Measurements from ENCODE around the gene FARP1. TPM values are rescaled to one million over a fixed set of nuclear protein-coding genes. Genes with fewer than 3 reads are reported as not detected.

Gene FARP1
- total and polyA plus RNA-seq, 8 donors = 11.6 to 319 (median 70.3) TPM

DNA sequence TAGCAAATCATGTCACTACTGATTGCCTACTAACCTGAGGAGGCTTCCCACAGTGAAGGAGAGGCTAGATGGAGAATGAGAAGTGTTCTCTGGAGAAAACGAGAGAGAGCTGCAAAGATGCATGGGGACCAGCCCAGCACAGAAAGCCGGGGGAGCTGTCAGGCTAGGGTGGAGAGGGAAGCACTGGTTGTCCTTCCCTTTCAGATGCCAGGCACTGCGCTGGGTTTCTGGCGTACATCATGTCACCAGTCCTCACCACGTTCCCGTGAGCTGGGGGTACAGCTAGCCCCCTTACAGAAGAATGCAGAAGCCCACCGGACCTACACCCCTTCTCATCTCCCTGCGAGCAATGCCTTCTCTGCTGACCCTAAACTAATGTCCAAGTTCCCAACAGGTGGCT is 348.0 kb downstream of the FARP1 start:
- Histone ChIP-seq H3K27me3 (no peaks in the 10 kb centered on the region), H3K27ac (peak overlapping the region in 4 of 5 donors; percentile 5 to 47 (median 20)), H3K4me1 (peaks cover 38 to 95% (median 62%) of the 10 kb centered on the region in 4 donors), H3K9me3 (no peaks in the 10 kb centered on the region), H3K36me3 (peaks cover 0 to 4% (median 1%) of the 10 kb centered on the region in 4 donors), H3K4me3 (no peak overlapping the region)
- TF ChIP-seq POLR2A (IDR thresholded peaks at IDR 0.05) (no peak), POLR2AphosphoS5 (IDR thresholded peaks at IDR 0.05) (no peak), EP300 (IDR thresholded peaks at IDR 0.05) (no peak)
- TF ChIP-seq, protein P1, sequence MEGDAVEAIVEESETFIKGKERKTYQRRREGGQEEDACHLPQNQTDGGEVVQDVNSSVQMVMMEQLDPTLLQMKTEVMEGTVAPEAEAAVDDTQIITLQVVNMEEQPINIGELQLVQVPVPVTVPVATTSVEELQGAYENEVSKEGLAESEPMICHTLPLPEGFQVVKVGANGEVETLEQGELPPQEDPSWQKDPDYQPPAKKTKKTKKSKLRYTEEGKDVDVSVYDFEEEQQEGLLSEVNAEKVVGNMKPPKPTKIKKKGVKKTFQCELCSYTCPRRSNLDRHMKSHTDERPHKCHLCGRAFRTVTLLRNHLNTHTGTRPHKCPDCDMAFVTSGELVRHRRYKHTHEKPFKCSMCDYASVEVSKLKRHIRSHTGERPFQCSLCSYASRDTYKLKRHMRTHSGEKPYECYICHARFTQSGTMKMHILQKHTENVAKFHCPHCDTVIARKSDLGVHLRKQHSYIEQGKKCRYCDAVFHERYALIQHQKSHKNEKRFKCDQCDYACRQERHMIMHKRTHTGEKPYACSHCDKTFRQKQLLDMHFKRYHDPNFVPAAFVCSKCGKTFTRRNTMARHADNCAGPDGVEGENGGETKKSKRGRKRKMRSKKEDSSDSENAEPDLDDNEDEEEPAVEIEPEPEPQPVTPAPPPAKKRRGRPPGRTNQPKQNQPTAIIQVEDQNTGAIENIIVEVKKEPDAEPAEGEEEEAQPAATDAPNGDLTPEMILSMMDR (IDR thresholded peaks at IDR 0.05) = no peak
- DNase-seq = no peak
- 76 to 87% (median 83%) methylated on average over 8 of the region's 8 CpGs for WGBS, 5 donors
- intact Hi-C loops (cut with DNase I; ENCODE audit: low total_unique reads) = no loop called here

DNA sequence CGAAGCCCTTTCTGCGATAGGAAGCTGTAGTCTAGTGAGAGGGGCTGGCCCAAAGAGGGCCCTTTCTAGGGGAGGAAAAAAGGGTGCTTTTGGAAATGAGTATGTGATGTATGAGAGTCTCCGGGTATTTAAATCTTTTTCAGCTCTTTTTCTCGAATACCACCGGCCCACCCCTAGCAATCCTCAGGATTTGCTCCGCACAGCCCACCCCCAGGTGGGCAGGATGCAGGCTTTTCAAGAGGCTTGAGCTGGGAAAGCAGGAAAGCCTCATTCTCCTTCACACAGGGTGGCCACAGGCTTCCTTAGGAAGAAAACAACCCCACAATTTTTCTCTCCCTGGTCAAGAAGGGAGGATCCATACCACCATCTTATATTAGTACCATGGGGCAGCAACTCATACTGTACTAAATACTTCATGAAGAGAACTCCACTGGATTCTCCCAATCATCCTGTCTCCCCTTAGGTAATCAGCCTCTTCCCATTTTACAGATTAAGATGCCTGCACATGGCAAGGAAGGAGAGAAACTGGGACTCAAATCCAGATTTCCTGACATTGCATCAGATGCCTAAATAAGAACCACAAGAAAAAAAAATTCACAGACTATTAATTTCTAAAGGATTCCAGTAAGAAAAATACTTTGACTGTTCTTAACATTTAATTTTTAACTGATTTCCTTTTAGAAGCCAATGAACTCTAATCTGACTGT is 349.6 kb downstream of the FARP1 start:
- Histone ChIP-seq H3K27ac (peak overlapping the region in 3 of 5 donors; percentile 18 to 81 (median 49)), H3K36me3 (peaks cover 0 to 4% (median 1%) of the 10 kb centered on the region in 4 donors), H3K27me3 (no peaks in the 10 kb centered on the region), H3K9me3 (no peaks in the 10 kb centered on the region), H3K4me1 (peaks cover 41 to 96% (median 65%) of the 10 kb centered on the region in 4 donors), H3K4me3 (no peak overlapping the region)
- DNase-seq = no peak
- TF ChIP-seq EP300 (IDR thresholded peaks at IDR 0.05) = no peak
- no peak for TF ChIP-seq POLR2A (IDR thresholded peaks at IDR 0.05)
- WGBS, 5 donors = 85 to 94% (median 88%) methylated on average over 6 of the region's 6 CpGs
- intact Hi-C loops (cut with DNase I; ENCODE audit: low total_unique reads) = no loop called here

DNA sequence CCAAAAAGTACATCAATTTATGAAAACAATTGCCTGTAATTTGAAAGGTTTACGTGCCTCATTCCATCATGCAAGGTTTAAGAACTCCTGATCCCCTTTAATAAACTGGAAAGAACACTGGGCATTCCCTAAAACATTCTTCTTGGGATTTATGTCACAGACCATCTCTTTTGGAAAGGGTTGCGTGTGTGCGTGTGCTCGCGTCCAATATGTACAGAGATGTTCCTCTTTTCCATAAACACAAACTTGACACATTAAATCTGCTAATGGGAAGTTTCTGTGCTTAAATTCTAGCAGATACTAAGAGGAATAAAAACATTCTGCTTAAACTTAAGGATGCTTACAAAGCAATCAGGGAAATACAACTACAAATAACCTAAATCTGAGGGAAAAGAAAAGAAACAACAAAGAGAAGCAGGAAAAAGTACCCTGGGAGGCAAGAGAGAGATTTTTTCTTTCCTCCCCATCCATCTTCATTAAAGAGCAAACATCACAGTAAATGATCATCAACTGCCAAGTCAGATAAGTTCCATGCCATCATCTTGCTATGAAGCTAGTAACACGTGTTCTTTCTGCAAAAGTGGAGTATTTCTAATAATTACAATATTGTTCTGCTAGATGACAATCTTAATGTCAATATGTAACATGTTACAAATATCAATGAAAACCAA is 350.3 kb downstream of the FARP1 start:
- peak overlapping the region in 3 of 5 donors; percentile 18 to 81 (median 49) for H3K27ac ChIP-seq
- TF ChIP-seq, protein P1 (IDR thresholded peaks at IDR 0.05) = no peak
- peak in 1 of 3 donors; percentile 67 for TF ChIP-seq POLR2AphosphoS5 (IDR thresholded peaks at IDR 0.05)
- no peak for TF ChIP-seq POLR2A (IDR thresholded peaks at IDR 0.05)
- 69 to 83% (median 77%) methylated on average over 6 of the region's 6 CpGs for WGBS, 5 donors
- H3K9me3 ChIP-seq = no peaks in the 10 kb centered on the region
- peaks cover 46 to 92% (median 67%) of the 10 kb centered on the region in 4 donors for H3K4me1 ChIP-seq
- no peak overlapping the region for H3K4me3 ChIP-seq
- no peaks in the 10 kb centered on the region for H3K27me3 ChIP-seq
- DNase-seq = no peak
- peaks cover 0 to 4% (median 3%) of the 10 kb centered on the region in 4 donors for H3K36me3 ChIP-seq
- intact Hi-C loops (cut with DNase I; ENCODE audit: low total_unique reads) = no loop called here

DNA sequence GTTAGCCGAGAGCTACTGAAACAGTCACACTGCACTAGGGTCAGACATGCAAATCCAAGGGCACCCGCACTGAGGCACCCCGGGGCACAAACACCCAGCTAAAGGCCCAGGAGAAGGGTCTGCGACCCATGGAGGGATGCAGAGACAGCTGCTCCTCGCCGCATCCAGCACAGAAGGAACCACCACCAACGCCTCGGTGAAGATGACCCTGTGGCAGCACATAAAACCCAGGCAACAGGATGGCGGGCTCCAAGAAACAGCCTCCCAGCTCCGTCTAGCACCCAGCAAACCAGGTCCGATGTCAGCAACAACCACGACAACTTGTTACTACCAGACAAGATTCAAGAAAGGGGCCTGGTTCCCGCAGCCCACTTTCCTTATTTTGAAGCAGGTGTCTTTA is 351.9 kb downstream of the FARP1 start:
- peaks cover 0 to 20% (median 18%) of the 10 kb centered on the region in 4 donors for H3K36me3 ChIP-seq
- no peaks in the 10 kb centered on the region for H3K27me3 ChIP-seq
- H3K4me1 ChIP-seq = peaks cover 32 to 76% (median 56%) of the 10 kb centered on the region in 4 donors
- 91 to 97% (median 96%) methylated on average over 13 of the region's 13 CpGs for WGBS, 5 donors
- intact Hi-C loops (cut with DNase I; ENCODE audit: low total_unique reads) = no loop called here
- DNase-seq = no peak
- TF ChIP-seq POLR2A (IDR thresholded peaks at IDR 0.05) = no peak
- TF ChIP-seq POLR2AphosphoS5 (IDR thresholded peaks at IDR 0.05) = no peak
- TF ChIP-seq EP300 (IDR thresholded peaks at IDR 0.05) = no peak
- TF ChIP-seq, protein P1 (IDR thresholded peaks at IDR 0.05) = no peak
- peak overlapping the region in 4 of 5 donors; percentile 10 to 81 (median 58) for H3K27ac ChIP-seq
- no peak overlapping the region for H3K4me3 ChIP-seq
- no peaks in the 10 kb centered on the region for H3K9me3 ChIP-seq
